Keratinocyte (primary cell): ENCODE results near the gene CRYAB. TPM values are rescaled to one million over a fixed set of nuclear protein-coding genes. Genes with fewer than 3 reads are reported as not detected.
A peak's percentile ranks its signal among the peaks of the same experiment; 100 is the strongest.

Source experiments
- DNase-seq: peaks from one replicate; pipeline ENCODE4 v3.0.0-alpha.2; 2011; ENCODE audit warnings: low read depth, missing footprints, low spot score
- FAIRE-seq: peaks from 2 replicates; lab custom pipeline; 2011; peaks lifted over from hg19 to GRCh38; lab: Jason Lieb, UNC
- H2AFZ ChIP-seq: 2 replicates; pipeline ENCODE4 v1.6.0; 2012; ENCODE audit warnings: low read length, control low read depth, inconsistent platforms; ENCODE audit not compliant: control insufficient read depth
- H3K27ac ChIP-seq: 2 replicates; pipeline ENCODE4 v1.5.1; 2011; ENCODE audit warnings: low read length; ENCODE audit not compliant: control insufficient read depth, insufficient read depth
- H3K27me3 ChIP-seq: 3 replicates; pipeline ENCODE4 v1.6.0; 2011; ENCODE audit warnings: low read length; ENCODE audit not compliant: control insufficient read depth, insufficient read depth; ENCODE audit errors: extremely low read depth
- H3K36me3 ChIP-seq, 2 experiments: 2 replicates in 1 of 2; 3 replicates in 1 of 2; pipeline ENCODE4 v1.5.1; 2011; ENCODE audit warnings: low read length in 2 of 2, mild to moderate bottlenecking in 1 of 2; ENCODE audit not compliant: control insufficient read depth in 2 of 2, insufficient read depth in 2 of 2; ENCODE audit errors: extremely low read depth in 1 of 2
- H3K4me1 ChIP-seq: 3 replicates; pipeline ENCODE4 v1.5.1; 2011; ENCODE audit warnings: low read length; ENCODE audit not compliant: control insufficient read depth, insufficient read depth; ENCODE audit errors: extremely low read depth
- H3K4me2 ChIP-seq: 3 replicates; pipeline ENCODE4 v1.6.0; 2011; ENCODE audit warnings: low read depth, low read length; ENCODE audit not compliant: control insufficient read depth, insufficient read depth; ENCODE audit errors: extremely low read depth
- H3K4me3 ChIP-seq, 3 experiments: fragments of 200-600 bp in 1 of 3; sonication (generic) in 1 of 3; 2 replicates in 2 of 3; 3 replicates in 1 of 3; pipeline ENCODE4 v1.5.1; 2011 to 2016; ENCODE audit warnings: low read length in 3 of 3, mild to moderate bottlenecking in 3 of 3, control low read depth in 2 of 3, inconsistent platforms in 1 of 3, low read depth in 1 of 3, mixed read lengths in 1 of 3, mixed run types in 1 of 3, moderate library complexity in 1 of 3; ENCODE audit not compliant: control insufficient read depth in 2 of 3, insufficient read depth in 2 of 3; ENCODE audit errors: extremely low read depth in 1 of 3
- H3K79me2 ChIP-seq: 2 replicates; pipeline ENCODE4 v1.6.0; 2012; ENCODE audit warnings: low read length; ENCODE audit not compliant: control insufficient read depth, insufficient read depth
- H3K9ac ChIP-seq: 3 replicates; pipeline ENCODE4 v1.6.0; 2011; ENCODE audit warnings: low read length; ENCODE audit not compliant: control insufficient read depth, insufficient read depth; ENCODE audit errors: extremely low read depth
- H3K9me1 ChIP-seq: 3 replicates; pipeline ENCODE4 v1.6.0; 2011; ENCODE audit warnings: low read length; ENCODE audit not compliant: control insufficient read depth, insufficient read depth; ENCODE audit errors: extremely low read depth
- H3K9me3 ChIP-seq: 2 replicates; pipeline ENCODE4 v1.5.1; 2012; ENCODE audit warnings: low read depth, low read length; ENCODE audit not compliant: control insufficient read depth
- H4K20me1 ChIP-seq: 3 replicates; pipeline ENCODE4 v1.6.0; 2011; ENCODE audit warnings: low read length; ENCODE audit not compliant: control insufficient read depth, insufficient read depth; ENCODE audit errors: extremely low read depth
- CTCF ChIP-seq, 3 experiments: IDR thresholded peaks in 1 of 3; conservative IDR thresholded peaks in 1 of 3; optimal IDR thresholded peaks in 1 of 3; 2 replicates in 2 of 3; 3 replicates in 1 of 3; pipeline versions ENCODE3 to v1.5.1; 2011; ENCODE audit warnings: low read length in 3 of 3, mild to moderate bottlenecking in 3 of 3, moderate library complexity in 2 of 3, control low read depth in 1 of 3, inconsistent platforms in 1 of 3; ENCODE audit not compliant: insufficient read depth in 2 of 3; ENCODE audit errors: extremely low read depth in 1 of 3
- EZH2 ChIP-seq: IDR thresholded peaks from one replicate; pipeline ENCODE4 v1.6.1; 2012; ENCODE audit warnings: inconsistent platforms, mild to moderate bottlenecking, low read length, moderate library complexity
- dilution Hi-C: fragments of 300-500 bp; cut with MboI; formaldehyde crosslinking; loops from one replicate; pipeline ENCODE4 v1.7.0; 2020; ENCODE audit warnings: low sequenced_read_pairs; ENCODE audit not compliant: extremely low pct_ligation_motif_present
- polyA minus RNA-seq, 3 experiments: library from RNA; depleted of rRNA, polyadenylated mRNA; stranded (reverse); fragments of >200 nt; gene quantifications; 1 replicate in 1 of 3; 2 replicates in 1 of 3; 3 replicates in 1 of 3; pipeline ENCODE4 v1.2.3, GENCODE V29; 2011
- polyA plus RNA-seq, 5 experiments: library from polyadenylated mRNA; depleted of rRNA in 3 of 5; stranded (reverse) in 3 of 5; stranded (forward) in 1 of 5; unstranded in 1 of 5; fragments of >200 nt; gene quantifications; 1 replicate in 1 of 5; 2 replicates in 3 of 5; 3 replicates in 1 of 5; pipeline versions ENCODE4 v1.2.1 to v1.2.3, GENCODE V29; 2011 to 2012; ENCODE audit warnings: missing spikeins in 2 of 5, low read depth in 1 of 5, low replicate concordance in 1 of 5

Gene CRYAB
- 7.4 to 47.9 TPM (median 11.0 TPM) in 3 replicates for polyA plus RNA-seq
- 264 TPM for polyA plus RNA-seq (2011; ENCODE audit: low read depth)
- polyA plus RNA-seq (2011; cell fraction: cytosol; rRNA removed) = 61.4 and 90.5 TPM in 2 replicates
- polyA plus RNA-seq (2011; cell fraction: nucleus; rRNA removed) = 56.5 and 64.7 TPM in 2 replicates
- polyA plus RNA-seq (2012; ENCODE audit: low replicate concordance) = 11.6 and 2,032 TPM in 2 replicates
- polyA minus RNA-seq = 2.3 to 18.6 TPM (median 15.9 TPM) in 3 replicates
- polyA minus RNA-seq (2011; cell fraction: cytosol; rRNA and poly(A)+ RNA removed) = 9.0 TPM
- 18.0 and 22.3 TPM in 2 replicates for polyA minus RNA-seq (2011; cell fraction: nucleus; rRNA and poly(A)+ RNA removed)

GRCh38 chr11:111911563-111912401, at the start of gene CRYAB:
Gene CRYAB (minus strand): TSS chr11:111911770. CDS start chr11:111911724, 46 bp downstream.
- Histone ChIP-seq H3K4me1 (peaks cover 14% of the 10 kb centered on the region), H3K27me3 (peaks cover 6% of the 10 kb centered on the region), H3K27ac (no peak within 1 kb of the TSS), H2AFZ (peak within 1 kb of the TSS; percentile 58), H3K9me1 (no peaks in the 10 kb centered on the region), H3K36me3 (no peaks in the 10 kb centered on the region), H4K20me1 (no peaks in the 10 kb centered on the region), H3K4me3 (peak within 1 kb of the TSS in 2 of 3 experiments; percentile 19 to 24), H3K9me3 (no peaks in the 10 kb centered on the region), H3K79me2 (no peaks in the 10 kb centered on the region), H3K9ac (peak within 1 kb of the TSS; percentile 14), H3K4me2 (peak within 1 kb of the TSS; percentile 54)
- DNase-seq (peak; percentile 66), FAIRE-seq (peak; percentile 75)
- dilution Hi-C loops = no loop called here
- TF ChIP-seq CTCF (optimal IDR thresholded peaks at IDR 0.05 in 1 of 3, IDR thresholded peaks at IDR 0.05 in 1 of 3, conservative IDR thresholded peaks at IDR 0.05 in 1 of 3; ENCODE audit: extremely low read depth in 1 of 3, insufficient read depth in 2 of 3, low read length in 3 of 3) = no peak
- TF ChIP-seq EZH2 = no peak

- DNase-seq = peak; percentile 95
- H3K9ac ChIP-seq = peak overlapping the region; percentile 51
- peak overlapping the region; percentile 71 for H2AFZ ChIP-seq
Observed at GRCh38 chr11:111960916-111961315, 49.3 kb upstream of the CRYAB start.

More at GRCh38 chr11:111960916-111961315, 49.3 kb upstream of the CRYAB start:
- no peaks in the 10 kb centered on the region for H3K79me2 ChIP-seq
- no peaks in the 10 kb centered on the region for H4K20me1 ChIP-seq
- peaks cover 17% of the 10 kb centered on the region for H3K4me1 ChIP-seq
- FAIRE-seq = peak; percentile 98
- H3K9me1 ChIP-seq = no peaks in the 10 kb centered on the region
- no peaks in the 10 kb centered on the region for H3K36me3 ChIP-seq
- H3K9me3 ChIP-seq = no peaks in the 10 kb centered on the region
- TF ChIP-seq EZH2 (no peak), CTCF (optimal IDR thresholded peaks at IDR 0.05 in 1 of 3, IDR thresholded peaks at IDR 0.05 in 1 of 3, conservative IDR thresholded peaks at IDR 0.05 in 1 of 3; ENCODE audit: extremely low read depth in 1 of 3, insufficient read depth in 2 of 3, low read length in 3 of 3) (no peak)
- no peak overlapping the region for H3K4me3 ChIP-seq
- peak overlapping the region; percentile 51 for H3K4me2 ChIP-seq
- no peaks in the 10 kb centered on the region for H3K27me3 ChIP-seq
- dilution Hi-C loops = no loop called here
- H3K27ac ChIP-seq = peak overlapping the region; percentile 92
